Endothelial cell (in vitro differentiated cells): ENCODE measurements around the gene L3MBTL1. TPM values are rescaled to one million over a fixed set of nuclear protein-coding genes. Genes with fewer than 3 reads are reported as not detected.
"Not testable (repeated sequence)": the region's sequence is repeated elsewhere in the genome, so short reads cannot be mapped to it uniquely, and the experiment has no call there.

Source experiments
- DNase-seq: peaks from one replicate; pipeline ENCODE4 v3.0.0; 2021; ENCODE audit warnings: low spot score
- H3K27ac Mint-ChIP-seq: one replicate; pipeline ENCODE4 v1.8.0; 2021; ENCODE audit warnings: mixed read lengths, inconsistent platforms; ENCODE audit not compliant: unreplicated experiment
- H3K27me3 Mint-ChIP-seq: one replicate; pipeline ENCODE4 v1.8.0; 2021; ENCODE audit warnings: mild to moderate bottlenecking, moderate library complexity, mixed read lengths, inconsistent platforms; ENCODE audit not compliant: unreplicated experiment
- H3K36me3 Mint-ChIP-seq: one replicate; pipeline ENCODE4 v1.8.0; 2021; ENCODE audit warnings: mild to moderate bottlenecking, low read depth, mixed read lengths, inconsistent platforms; ENCODE audit not compliant: unreplicated experiment
- H3K4me1 Mint-ChIP-seq: one replicate; pipeline ENCODE4 v1.8.0; 2021; ENCODE audit warnings: mild to moderate bottlenecking, mixed read lengths, inconsistent platforms; ENCODE audit not compliant: unreplicated experiment
- H3K4me3 Mint-ChIP-seq: one replicate; pipeline ENCODE4 v1.8.0; 2021; ENCODE audit warnings: mild to moderate bottlenecking, mixed read lengths, inconsistent platforms; ENCODE audit not compliant: unreplicated experiment
- H3K9me3 Mint-ChIP-seq: one replicate; pipeline ENCODE4 v1.8.0; 2021; ENCODE audit warnings: mixed read lengths, inconsistent platforms; ENCODE audit not compliant: unreplicated experiment
- total RNA-seq: library from RNA; stranded (reverse); fragmentation: NEBNext Ultra II Directional; extraction: Animal tissue kit (Norgen Biotek cat#: 25700); gene quantifications from one replicate; pipeline ENCODE4 v1.2.1, GENCODE V29; 2021; ENCODE audit not compliant: unreplicated experiment
- TF ChIP-seq, protein P1 (sequence below): fragments of 200-600 bp; sonication (generic); IDR thresholded peaks from one replicate; pipeline ENCODE4 v1.5.0; 2021; ENCODE audit warnings: antibody characterized with exemption; ENCODE audit not compliant: unreplicated experiment

Gene L3MBTL1
- total RNA-seq, 1 donor from 2014 or later: 19.8 TPM

DNA sequence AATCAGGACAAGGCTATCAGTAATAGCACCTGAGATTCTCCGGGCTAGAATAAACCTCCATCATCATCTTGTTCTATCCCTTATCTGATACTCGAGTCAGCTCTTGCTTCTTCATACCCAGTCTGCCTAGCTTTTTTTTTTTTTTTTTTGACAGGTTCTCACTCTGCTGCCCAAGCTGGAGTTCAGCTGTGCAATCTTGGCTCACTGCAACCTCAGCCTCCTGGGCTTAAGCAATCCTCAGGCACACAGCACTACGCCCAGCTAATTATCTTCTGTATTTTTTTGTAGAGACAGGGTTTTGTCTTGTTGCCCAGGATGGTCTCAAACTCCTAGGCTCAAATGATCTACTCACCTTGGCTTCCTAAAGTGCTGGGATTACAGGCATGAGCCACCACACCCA lies 30.3 kb upstream of the L3MBTL1 start:
- Mint-ChIP-seq H3K27ac (no peak overlapping the region), H3K9me3 (no peaks in the 10 kb centered on the region), H3K4me1 (peaks cover 14% of the 10 kb centered on the region), H3K4me3 (no peak overlapping the region), H3K36me3 (no peaks in the 10 kb centered on the region), H3K27me3 (no peaks in the 10 kb centered on the region)
- no peak for DNase-seq
- TF ChIP-seq, protein P1, sequence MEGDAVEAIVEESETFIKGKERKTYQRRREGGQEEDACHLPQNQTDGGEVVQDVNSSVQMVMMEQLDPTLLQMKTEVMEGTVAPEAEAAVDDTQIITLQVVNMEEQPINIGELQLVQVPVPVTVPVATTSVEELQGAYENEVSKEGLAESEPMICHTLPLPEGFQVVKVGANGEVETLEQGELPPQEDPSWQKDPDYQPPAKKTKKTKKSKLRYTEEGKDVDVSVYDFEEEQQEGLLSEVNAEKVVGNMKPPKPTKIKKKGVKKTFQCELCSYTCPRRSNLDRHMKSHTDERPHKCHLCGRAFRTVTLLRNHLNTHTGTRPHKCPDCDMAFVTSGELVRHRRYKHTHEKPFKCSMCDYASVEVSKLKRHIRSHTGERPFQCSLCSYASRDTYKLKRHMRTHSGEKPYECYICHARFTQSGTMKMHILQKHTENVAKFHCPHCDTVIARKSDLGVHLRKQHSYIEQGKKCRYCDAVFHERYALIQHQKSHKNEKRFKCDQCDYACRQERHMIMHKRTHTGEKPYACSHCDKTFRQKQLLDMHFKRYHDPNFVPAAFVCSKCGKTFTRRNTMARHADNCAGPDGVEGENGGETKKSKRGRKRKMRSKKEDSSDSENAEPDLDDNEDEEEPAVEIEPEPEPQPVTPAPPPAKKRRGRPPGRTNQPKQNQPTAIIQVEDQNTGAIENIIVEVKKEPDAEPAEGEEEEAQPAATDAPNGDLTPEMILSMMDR: no peak

DNA sequence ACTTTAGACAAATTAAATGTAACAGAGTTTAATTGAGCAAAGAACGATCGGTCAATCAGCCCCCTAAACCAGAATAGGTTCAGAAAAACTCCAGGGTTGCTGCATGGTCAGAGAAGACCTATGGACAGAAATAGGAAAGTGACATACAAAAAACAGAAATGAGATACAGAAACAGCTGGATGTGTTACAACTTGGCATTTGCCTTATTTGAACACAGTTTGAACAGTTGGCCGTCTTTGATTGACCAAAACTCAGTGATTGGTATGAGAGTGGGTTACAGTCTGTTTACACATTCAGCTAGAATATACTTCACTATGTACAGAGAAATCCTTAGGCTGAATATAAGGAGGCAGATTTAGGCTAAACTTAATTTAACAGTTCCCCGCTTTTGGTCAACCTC lies 29.9 kb upstream of the L3MBTL1 start:
- Mint-ChIP-seq H3K27me3 (no peaks in the 10 kb centered on the region), H3K4me1 (peaks cover 11% of the 10 kb centered on the region), H3K36me3 (no peaks in the 10 kb centered on the region), H3K27ac (no peak overlapping the region), H3K9me3 (no peaks in the 10 kb centered on the region), H3K4me3 (no peak overlapping the region)
- DNase-seq: no peak
- TF ChIP-seq, protein P1: no peak

DNA sequence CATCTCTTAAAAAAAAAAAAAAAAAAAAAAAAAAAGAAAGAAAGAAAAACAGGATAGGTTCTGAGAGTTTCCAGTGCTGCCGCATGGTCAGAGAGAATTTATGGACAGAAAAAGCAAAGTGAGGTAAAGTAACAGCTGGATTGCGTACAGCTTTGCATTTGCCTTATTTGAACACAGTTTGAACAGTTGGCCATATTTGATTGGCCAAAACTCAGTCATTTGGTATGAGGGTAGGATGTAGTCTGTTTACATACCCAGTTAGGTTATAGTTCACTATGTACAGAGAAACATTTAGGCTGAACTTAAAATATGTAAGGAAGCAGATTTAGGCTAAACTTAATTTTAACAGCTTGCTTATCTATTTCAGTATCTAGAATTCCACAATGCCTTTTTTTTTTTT lies 17.5 kb upstream of the L3MBTL1 start:
- H3K27ac Mint-ChIP-seq: no peak overlapping the region
- no peaks in the 10 kb centered on the region for H3K4me1 Mint-ChIP-seq

DNA sequence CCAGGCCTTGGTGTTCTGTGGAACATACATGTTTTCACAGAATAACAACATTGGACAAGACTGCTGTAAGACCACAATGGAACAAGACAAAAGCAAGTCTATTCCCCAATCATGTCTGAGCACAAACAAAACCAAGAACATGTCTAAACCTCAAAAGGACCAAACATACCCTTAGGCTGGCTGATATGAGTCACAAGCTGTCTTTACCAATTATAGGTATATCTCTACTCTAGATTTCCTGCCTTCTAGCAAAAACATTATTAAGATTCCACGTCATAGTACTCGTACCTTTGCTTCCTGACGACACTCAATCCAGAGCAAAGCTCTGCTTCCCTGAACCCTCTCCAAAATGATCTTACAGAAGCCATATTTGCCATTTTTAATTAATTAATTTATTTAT lies 15.4 kb upstream of the L3MBTL1 start:
- Mint-ChIP-seq H3K4me1 (no peaks in the 10 kb centered on the region), H3K9me3 (no peaks in the 10 kb centered on the region), H3K27ac (no peak overlapping the region), H3K36me3 (peaks cover 5% of the 10 kb centered on the region), H3K4me3 (no peak overlapping the region), H3K27me3 (no peaks in the 10 kb centered on the region)
- TF ChIP-seq, protein P1: no peak
- no peak for DNase-seq

More for the DNA sequence above, 17.5 kb upstream of the L3MBTL1 start:
- Mint-ChIP-seq H3K27me3 (no peaks in the 10 kb centered on the region), H3K9me3 (no peaks in the 10 kb centered on the region), H3K4me3 (no peak overlapping the region), H3K36me3 (peaks cover 5% of the 10 kb centered on the region)
- TF ChIP-seq, protein P1: no peak
- DNase-seq: no peak

DNA sequence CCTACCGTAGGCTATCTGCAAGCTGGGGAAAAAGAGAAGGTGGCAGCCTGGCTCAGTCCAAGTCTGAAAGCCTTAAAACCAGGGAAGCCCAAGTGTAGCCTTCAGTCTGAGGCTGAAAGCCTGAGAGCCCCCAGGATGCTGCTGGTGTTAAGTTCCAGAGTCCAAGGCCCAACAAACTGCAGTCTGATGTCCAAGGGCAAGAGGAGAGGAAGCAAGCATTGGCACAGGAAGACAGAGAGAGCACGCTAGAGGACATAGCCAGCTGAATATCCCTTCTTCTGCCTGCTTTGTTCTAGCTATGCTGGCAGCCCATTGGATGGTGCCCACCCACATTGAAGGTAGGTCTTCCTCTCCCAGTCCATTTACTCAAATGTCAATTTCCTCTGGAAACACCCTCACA lies 12.1 kb upstream of the L3MBTL1 start:
- no peak overlapping the region for H3K27ac Mint-ChIP-seq
- no peak for DNase-seq
- TF ChIP-seq, protein P1: no peak
- no peaks in the 10 kb centered on the region for H3K27me3 Mint-ChIP-seq
- no peaks in the 10 kb centered on the region for H3K36me3 Mint-ChIP-seq
- no peaks in the 10 kb centered on the region for H3K4me1 Mint-ChIP-seq
- no peaks in the 10 kb centered on the region for H3K9me3 Mint-ChIP-seq
- no peak overlapping the region for H3K4me3 Mint-ChIP-seq

DNA sequence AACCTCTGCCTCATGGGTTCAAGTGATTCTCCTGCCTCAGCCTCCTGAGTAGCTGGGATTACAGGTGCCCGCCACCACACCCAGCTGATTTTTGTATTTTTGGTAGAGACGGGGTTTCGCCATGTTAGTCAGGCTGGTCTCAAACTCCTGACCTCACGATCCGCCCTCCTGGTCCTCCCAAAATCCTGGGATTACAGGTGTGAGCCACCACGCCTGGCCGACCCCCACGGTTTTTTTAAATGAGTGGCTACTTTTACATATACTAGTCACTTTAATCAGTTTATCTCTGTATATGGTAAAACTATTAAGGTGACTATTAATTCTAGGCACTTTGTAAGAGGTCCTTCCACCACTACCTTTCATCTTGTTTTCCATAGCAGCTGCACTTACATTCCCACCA lies 5.5 kb upstream of the L3MBTL1 start:
- not testable (repeated sequence) for H3K4me3 Mint-ChIP-seq, H3K27me3 Mint-ChIP-seq, H3K9me3 Mint-ChIP-seq, H3K36me3 Mint-ChIP-seq, H3K27ac Mint-ChIP-seq, H3K4me1 Mint-ChIP-seq, DNase-seq
